Thoracic aorta (tissue), 2 donors: ENCODE measurements around the gene PROX2. TPM values are rescaled to one million over a fixed set of nuclear protein-coding genes. Genes with fewer than 3 reads are reported as not detected.

Experiments used
- ATAC-seq: fragments of 150-250 bp; one replicate; pipeline ENCODE4 v1.8.0; 2017; ENCODE audit warnings: low read depth; ENCODE audit not compliant: insufficient number of reproducible peaks, low FRiP score
- DNase-seq: peaks from one replicate; pipeline ENCODE4 v3.0.0-alpha.2; 2020; ENCODE audit warnings: low spot score
- H3K27ac ChIP-seq, 2 donors: fragments of 200-600 bp; sonication (generic); 1 replicate in 1 of 2; 2 replicates in 1 of 2; pipeline ENCODE4 v1.5.1; 2016; ENCODE audit warnings: mild to moderate bottlenecking in 2 of 2, moderate library complexity in 2 of 2
- H3K27me3 ChIP-seq: fragments of 200-600 bp; sonication (generic); replicated peaks from 2 replicates; pipeline ENCODE4 v1.6.0; 2016; ENCODE audit warnings: mild to moderate bottlenecking; ENCODE audit not compliant: insufficient read depth
- H3K36me3 ChIP-seq: fragments of 200-600 bp; sonication (generic); one replicate; pipeline ENCODE4 v1.5.1; 2016
- H3K4me1 ChIP-seq, 2 donors: fragments of 200-600 bp; sonication (generic); 1 replicate in 1 of 2; 2 replicates in 1 of 2; pipeline versions ENCODE4 v1.5.1 to v1.6.0; 2016; ENCODE audit warnings: low read depth in 2 of 2, mild to moderate bottlenecking in 1 of 2; ENCODE audit not compliant: control insufficient read depth in 1 of 2
- H3K4me3 ChIP-seq: fragments of 200-600 bp; sonication (generic); 2 replicates; pipeline ENCODE4 v1.5.1; 2016; ENCODE audit warnings: mild to moderate bottlenecking
- H3K9me3 ChIP-seq: fragments of 200-600 bp; sonication (generic); 2 replicates; pipeline ENCODE4 v1.5.1; 2016
- CTCF ChIP-seq: fragments of 200-600 bp; sonication (generic); IDR thresholded peaks from one replicate; pipeline ENCODE4 v1.5.1; 2019; ENCODE audit warnings: antibody characterized with exemption
- total RNA-seq, 2 donors: library from RNA; depleted of rRNA; stranded (reverse); fragments of >200 nt; gene quantifications; one replicate each; pipeline versions ENCODE4 v1.1.0 to v1.2.3, GENCODE V29; 2016

PROX2 gene
- total RNA-seq, 2 donors from 2014 or later: not detected

- ATAC-seq: no peak
- no peak for TF ChIP-seq CTCF
Observed at GRCh38 chr14:74912801-74913200, 36.9 kb upstream of the PROX2 start.

GRCh38 chr14:74912111-74912510 is 36.2 kb upstream of the PROX2 start:
- Histone ChIP-seq H3K9me3 (no peaks in the 10 kb centered on the region), H3K4me1 (peaks cover 4 to 34% of the 10 kb centered on the region in 2 donors), H3K27me3 (no peaks in the 10 kb centered on the region), H3K4me3 (no peak overlapping the region), H3K27ac (no peak overlapping the region), H3K36me3 (no peaks in the 10 kb centered on the region)
- ATAC-seq (no peak), DNase-seq (no peak)
- TF ChIP-seq CTCF: no peak

More at GRCh38 chr14:74912801-74913200, 36.9 kb upstream of the PROX2 start:
- H3K27me3 ChIP-seq: no peaks in the 10 kb centered on the region
- H3K36me3 ChIP-seq: no peaks in the 10 kb centered on the region
- H3K27ac ChIP-seq: no peak overlapping the region
- no peak overlapping the region for H3K4me3 ChIP-seq
- no peaks in the 10 kb centered on the region for H3K9me3 ChIP-seq
- no peak for DNase-seq
- H3K4me1 ChIP-seq: peaks cover 9 to 34% of the 10 kb centered on the region in 2 donors

GRCh38 chr14:74911704-74912103 is 35.8 kb upstream of the PROX2 start:
- no peak for TF ChIP-seq CTCF
- no peak overlapping the region for H3K27ac ChIP-seq
- ATAC-seq: no peak
- peaks cover 4 to 32% of the 10 kb centered on the region in 2 donors for H3K4me1 ChIP-seq
- H3K36me3 ChIP-seq: no peaks in the 10 kb centered on the region
- no peaks in the 10 kb centered on the region for H3K9me3 ChIP-seq
- DNase-seq: no peak
- H3K4me3 ChIP-seq: no peak overlapping the region
- no peaks in the 10 kb centered on the region for H3K27me3 ChIP-seq

GRCh38 chr14:74911221-74911620 is 35.3 kb upstream of the PROX2 start:
- no peak for DNase-seq
- no peaks in the 10 kb centered on the region for H3K9me3 ChIP-seq
- H3K27me3 ChIP-seq: no peaks in the 10 kb centered on the region
- no peak overlapping the region for H3K27ac ChIP-seq
- H3K4me3 ChIP-seq: no peak overlapping the region
- TF ChIP-seq CTCF: no peak
- ATAC-seq: no peak
- H3K4me1 ChIP-seq: peaks cover 4 to 30% of the 10 kb centered on the region in 2 donors
- no peaks in the 10 kb centered on the region for H3K36me3 ChIP-seq

GRCh38 chr14:74910556-74910955 is 34.6 kb upstream of the PROX2 start:
- H3K9me3 ChIP-seq: no peaks in the 10 kb centered on the region
- no peak for DNase-seq
- peaks cover 4 to 35% of the 10 kb centered on the region in 2 donors for H3K4me1 ChIP-seq
- TF ChIP-seq CTCF: no peak
- H3K27me3 ChIP-seq: no peaks in the 10 kb centered on the region
- H3K27ac ChIP-seq: no peak overlapping the region
- no peak for ATAC-seq
- H3K36me3 ChIP-seq: no peaks in the 10 kb centered on the region
- H3K4me3 ChIP-seq: no peak overlapping the region
